Activated T-cell treated with anti-CD3 and anti-CD28 coated beads, Interleukin-2, amount 50 U/mL, for 24 hours (primary cell): ENCODE results near the gene GRXCR2.
"Not testable (repeated sequence)": the region's sequence is repeated elsewhere in the genome, so short reads cannot be mapped to it uniquely, and the experiment has no call there.

Source experiments
- DNase-seq: peaks from one replicate; pipeline ENCODE4 v3.0.0-alpha.2; 2020
- H3K27ac Mint-ChIP-seq: 2 replicates; pipeline ENCODE4 v1.8.0; 2020; ENCODE audit warnings: mild to moderate bottlenecking, mixed read lengths
- H3K27me3 Mint-ChIP-seq: 2 replicates; pipeline ENCODE4 v1.8.0; 2020; ENCODE audit warnings: mixed read lengths
- H3K36me3 Mint-ChIP-seq: 2 replicates; pipeline ENCODE4 v1.8.0; 2020; ENCODE audit warnings: low read depth, mixed read lengths
- H3K4me1 Mint-ChIP-seq: 2 replicates; pipeline ENCODE4 v1.8.0; 2020; ENCODE audit warnings: low read depth, mixed read lengths
- H3K4me3 Mint-ChIP-seq: 2 replicates; pipeline ENCODE4 v1.8.0; 2020; ENCODE audit warnings: mild to moderate bottlenecking, moderate library complexity, mixed read lengths
- H3K9me3 Mint-ChIP-seq: 2 replicates; pipeline ENCODE4 v1.8.0; 2020; ENCODE audit warnings: mixed read lengths

GRXCR2 gene

DNA sequence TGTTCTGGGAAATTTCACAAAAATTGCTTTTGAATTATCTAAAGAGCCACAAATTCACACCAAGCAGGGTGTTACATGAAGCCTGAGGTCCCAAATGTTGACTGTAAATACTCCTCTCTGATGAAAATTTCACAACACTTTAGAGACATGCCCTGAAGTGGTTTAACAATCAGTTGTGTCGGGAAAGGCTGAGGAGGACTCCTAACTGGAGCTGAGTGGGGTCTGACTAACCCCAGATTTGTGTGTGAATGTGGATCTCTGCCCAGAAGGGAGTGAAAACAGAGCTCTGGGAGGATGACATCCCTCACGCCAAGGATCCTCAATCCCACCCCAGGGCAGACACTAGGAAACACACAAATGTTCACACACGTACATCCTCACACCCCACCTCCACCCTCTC, 31.1 kb upstream of the GRXCR2 start:
- Mint-ChIP-seq H3K4me3 (no peak overlapping the region), H3K9me3 (peaks cover 5% of the 10 kb centered on the region), H3K36me3 (no peaks in the 10 kb centered on the region), H3K4me1 (no peaks in the 10 kb centered on the region), H3K27me3 (no peaks in the 10 kb centered on the region), H3K27ac (no peak overlapping the region)
- DNase-seq = no peak

- DNase-seq = no peak
- no peaks in the 10 kb centered on the region for H3K36me3 Mint-ChIP-seq
- no peaks in the 10 kb centered on the region for H3K27me3 Mint-ChIP-seq
- no peak overlapping the region for H3K27ac Mint-ChIP-seq
- no peaks in the 10 kb centered on the region for H3K4me1 Mint-ChIP-seq
- peaks cover 8% of the 10 kb centered on the region for H3K9me3 Mint-ChIP-seq
- no peak overlapping the region for H3K4me3 Mint-ChIP-seq
Observed at GRCh38 chr5:145903113-145903512, 30.3 kb upstream of the GRXCR2 start.

- H3K9me3 Mint-ChIP-seq = peaks cover 8% of the 10 kb centered on the region
- H3K4me3 Mint-ChIP-seq = no peak overlapping the region
- H3K36me3 Mint-ChIP-seq = no peaks in the 10 kb centered on the region
- H3K27me3 Mint-ChIP-seq = no peaks in the 10 kb centered on the region
- DNase-seq = no peak
- H3K27ac Mint-ChIP-seq = no peak overlapping the region
- no peaks in the 10 kb centered on the region for H3K4me1 Mint-ChIP-seq
Observed at GRCh38 chr5:145902421-145902820, 29.6 kb upstream of the GRXCR2 start.

- DNase-seq = no peak
- no peaks in the 10 kb centered on the region for H3K4me1 Mint-ChIP-seq
- no peaks in the 10 kb centered on the region for H3K36me3 Mint-ChIP-seq
- peaks cover 12% of the 10 kb centered on the region for H3K9me3 Mint-ChIP-seq
- H3K4me3 Mint-ChIP-seq = no peak overlapping the region
- H3K27ac Mint-ChIP-seq = no peak overlapping the region
- H3K27me3 Mint-ChIP-seq = peaks cover 5% of the 10 kb centered on the region
Observed at GRCh38 chr5:145898171-145898570, 25.4 kb upstream of the GRXCR2 start.

DNA sequence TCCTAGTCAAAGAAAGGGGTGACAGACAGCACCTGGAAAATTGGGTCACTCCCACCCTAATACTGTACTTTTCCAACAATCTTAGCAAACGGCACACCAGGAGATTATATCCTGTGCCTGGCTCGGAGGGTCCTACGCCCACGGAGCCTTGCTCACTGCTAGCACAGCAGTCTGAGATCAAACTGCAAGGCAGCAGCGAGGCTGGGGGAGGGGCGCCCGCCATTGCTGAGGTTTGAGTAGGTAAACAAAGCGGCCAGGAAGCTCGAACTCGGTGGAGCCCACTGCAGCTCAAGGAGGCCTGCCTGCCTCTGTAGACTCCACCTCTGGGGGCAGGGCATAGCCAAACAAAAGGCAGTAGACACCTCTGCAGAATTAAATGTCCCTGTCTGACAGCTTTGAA, 18.6 kb upstream of the GRXCR2 start:
- H3K4me3 Mint-ChIP-seq, DNase-seq, H3K27ac Mint-ChIP-seq, H3K4me1 Mint-ChIP-seq, H3K36me3 Mint-ChIP-seq: not testable (repeated sequence)
- peaks cover 18% of the 10 kb centered on the region for H3K9me3 Mint-ChIP-seq
- H3K27me3 Mint-ChIP-seq = peaks cover 12% of the 10 kb centered on the region

- peaks cover 14% of the 10 kb centered on the region for H3K9me3 Mint-ChIP-seq
- H3K36me3 Mint-ChIP-seq = no peaks in the 10 kb centered on the region
- H3K4me3 Mint-ChIP-seq = no peak overlapping the region
- peaks cover 18% of the 10 kb centered on the region for H3K27me3 Mint-ChIP-seq
- DNase-seq = no peak
- H3K27ac Mint-ChIP-seq = no peak overlapping the region
- H3K4me1 Mint-ChIP-seq = no peaks in the 10 kb centered on the region
Observed at GRCh38 chr5:145889611-145890010, 16.8 kb upstream of the GRXCR2 start.

DNA sequence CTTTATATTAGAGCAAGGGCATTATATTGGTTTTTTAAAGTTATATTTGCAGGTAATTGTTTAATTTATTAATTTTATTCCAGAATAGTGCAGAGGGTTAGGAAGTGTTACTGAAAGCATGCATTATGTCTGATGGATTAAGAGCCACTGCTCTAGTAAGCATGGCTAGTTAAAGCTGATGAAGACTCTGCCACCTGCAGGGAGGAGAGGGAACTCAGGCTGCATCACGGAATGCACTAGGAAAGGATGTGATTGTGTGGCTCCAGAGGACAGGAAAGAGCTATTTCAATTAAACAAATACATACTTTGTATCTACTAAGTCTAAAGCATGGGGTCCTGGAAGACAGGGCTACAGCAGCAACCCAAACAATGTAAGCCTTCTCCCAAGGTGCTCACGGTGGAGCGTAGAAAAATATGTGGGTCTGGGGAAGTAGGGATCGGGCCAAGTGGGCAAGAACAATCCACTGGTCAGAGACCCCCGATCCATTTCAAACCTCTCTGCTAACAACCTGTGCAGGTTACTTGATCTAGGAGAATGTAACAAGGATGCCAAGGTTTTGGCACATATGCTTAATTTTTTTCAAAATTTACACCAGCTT, 15.3 kb upstream of the GRXCR2 start:
- H3K27me3 Mint-ChIP-seq = peaks cover 14% of the 10 kb centered on the region
- no peaks in the 10 kb centered on the region for H3K4me1 Mint-ChIP-seq
- no peaks in the 10 kb centered on the region for H3K36me3 Mint-ChIP-seq
- no peak overlapping the region for H3K4me3 Mint-ChIP-seq
- no peak overlapping the region for H3K27ac Mint-ChIP-seq
- DNase-seq = no peak
- H3K9me3 Mint-ChIP-seq = peaks cover 14% of the 10 kb centered on the region

GRCh38 chr5:145887217-145887616, 14.4 kb upstream of the GRXCR2 start:
- Mint-ChIP-seq H3K4me3 (no peak overlapping the region), H3K9me3 (peaks cover 16% of the 10 kb centered on the region), H3K27me3 (peaks cover 11% of the 10 kb centered on the region), H3K27ac (no peak overlapping the region), H3K36me3 (no peaks in the 10 kb centered on the region), H3K4me1 (no peaks in the 10 kb centered on the region)
- no peak for DNase-seq

DNA sequence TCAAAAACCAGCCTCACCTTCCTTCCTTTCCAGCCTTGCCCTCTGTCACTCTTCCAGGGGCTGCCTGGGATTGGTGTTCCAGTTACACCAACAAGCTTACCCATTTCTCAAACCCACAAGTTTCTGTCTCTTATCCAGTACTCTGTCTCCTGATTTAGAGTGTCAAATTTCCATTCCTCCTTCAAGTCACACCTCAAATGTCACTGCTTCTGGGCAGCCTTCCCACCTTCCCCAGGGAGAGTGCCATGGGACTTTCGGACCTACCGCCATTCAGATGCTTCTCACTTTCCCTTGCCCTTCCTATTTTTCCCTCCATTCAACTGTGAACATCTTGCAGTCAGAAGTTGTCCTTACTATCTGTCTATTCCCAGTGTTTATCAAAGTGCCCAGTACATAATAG, 2.0 kb upstream of the GRXCR2 start:
- H3K4me1 Mint-ChIP-seq = no peaks in the 10 kb centered on the region
- no peaks in the 10 kb centered on the region for H3K9me3 Mint-ChIP-seq
- no peak overlapping the region for H3K4me3 Mint-ChIP-seq
- H3K27ac Mint-ChIP-seq = no peak overlapping the region
- no peak for DNase-seq
- H3K36me3 Mint-ChIP-seq = no peaks in the 10 kb centered on the region
- peaks cover 36% of the 10 kb centered on the region for H3K27me3 Mint-ChIP-seq

DNA sequence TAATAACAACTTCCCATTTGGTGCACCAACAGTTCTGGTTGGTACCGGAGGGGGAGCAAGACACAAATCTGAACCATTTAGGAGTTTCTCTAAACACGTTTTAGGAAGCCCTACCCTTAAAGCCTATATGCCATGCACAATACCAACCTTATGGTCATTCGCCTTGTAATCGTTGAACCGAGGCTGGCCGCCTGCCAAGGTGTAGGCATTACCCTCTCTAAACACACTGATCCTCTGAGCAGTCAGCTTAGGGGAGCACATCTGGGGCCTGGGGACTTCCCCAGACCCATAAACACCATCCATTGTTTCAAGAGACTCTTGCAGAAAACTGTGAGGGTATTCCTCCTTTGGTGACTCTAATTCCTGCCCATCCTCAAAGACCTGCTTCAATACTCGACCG, 328 bp downstream of the GRXCR2 start:
- no peak overlapping the region for H3K4me3 Mint-ChIP-seq

GRCh38 chr5:145869753-145870152, 3.1 kb downstream of the GRXCR2 start:
- Mint-ChIP-seq H3K27me3 (peaks cover 29% of the 10 kb centered on the region), H3K36me3 (no peaks in the 10 kb centered on the region), H3K27ac (no peak overlapping the region), H3K9me3 (no peaks in the 10 kb centered on the region), H3K4me3 (no peak overlapping the region), H3K4me1 (no peaks in the 10 kb centered on the region)
- DNase-seq = no peak

More for the DNA sequence above, 328 bp downstream of the GRXCR2 start:
- Mint-ChIP-seq H3K4me1 (no peaks in the 10 kb centered on the region), H3K27ac (no peak overlapping the region), H3K36me3 (no peaks in the 10 kb centered on the region), H3K27me3 (peaks cover 27% of the 10 kb centered on the region), H3K9me3 (no peaks in the 10 kb centered on the region)
- DNase-seq = no peak

GRCh38 chr5:145867806-145868205, 5.0 kb downstream of the GRXCR2 start:
- no peaks in the 10 kb centered on the region for H3K36me3 Mint-ChIP-seq
- H3K9me3 Mint-ChIP-seq = peaks cover 3% of the 10 kb centered on the region
- DNase-seq = no peak
- no peaks in the 10 kb centered on the region for H3K4me1 Mint-ChIP-seq
- no peak overlapping the region for H3K27ac Mint-ChIP-seq
- peaks cover 27% of the 10 kb centered on the region for H3K27me3 Mint-ChIP-seq
- H3K4me3 Mint-ChIP-seq = no peak overlapping the region

DNA sequence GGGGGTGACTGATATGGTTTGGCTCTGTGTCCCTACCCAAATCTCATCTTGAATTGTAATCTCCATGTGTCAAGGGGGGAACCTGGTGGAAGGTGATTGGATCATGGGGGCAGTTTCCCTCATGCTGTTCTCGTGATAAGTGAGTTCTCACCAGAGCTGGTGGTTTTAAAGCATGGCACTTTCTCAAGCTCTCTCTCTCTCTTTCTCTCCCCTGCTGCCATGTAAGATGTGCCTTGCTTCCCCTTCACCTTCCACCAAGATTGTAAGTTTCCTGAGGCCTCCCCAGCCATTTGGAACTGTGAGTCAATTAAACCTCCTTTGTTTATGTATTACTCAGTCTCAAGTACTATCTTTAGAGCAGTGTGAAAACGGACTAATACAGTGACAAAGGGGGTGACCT, 8.4 kb downstream of the GRXCR2 start:
- not testable (repeated sequence) for H3K9me3 Mint-ChIP-seq, H3K4me1 Mint-ChIP-seq, H3K36me3 Mint-ChIP-seq, H3K27ac Mint-ChIP-seq, DNase-seq, H3K4me3 Mint-ChIP-seq
- H3K27me3 Mint-ChIP-seq = peaks cover 28% of the 10 kb centered on the region

- Mint-ChIP-seq H3K27ac (no peak overlapping the region), H3K4me1 (no peaks in the 10 kb centered on the region), H3K27me3 (peaks cover 28% of the 10 kb centered on the region)
Observed at GRCh38 chr5:145863003-145863402, 9.8 kb downstream of the GRXCR2 start.

GRCh38 chr5:145859897-145860296, 12.9 kb downstream of the GRXCR2 start:
- peaks cover 4% of the 10 kb centered on the region for H3K4me1 Mint-ChIP-seq
- H3K36me3 Mint-ChIP-seq = no peaks in the 10 kb centered on the region
- H3K27ac Mint-ChIP-seq = no peak overlapping the region
- DNase-seq = no peak
- H3K9me3 Mint-ChIP-seq = peaks cover 3% of the 10 kb centered on the region
- H3K4me3 Mint-ChIP-seq = no peak overlapping the region
- peaks cover 32% of the 10 kb centered on the region for H3K27me3 Mint-ChIP-seq

More at GRCh38 chr5:145863003-145863402, 9.8 kb downstream of the GRXCR2 start:
- Mint-ChIP-seq H3K36me3 (no peaks in the 10 kb centered on the region), H3K4me3 (no peak overlapping the region), H3K9me3 (peaks cover 3% of the 10 kb centered on the region)
- no peak for DNase-seq

DNA sequence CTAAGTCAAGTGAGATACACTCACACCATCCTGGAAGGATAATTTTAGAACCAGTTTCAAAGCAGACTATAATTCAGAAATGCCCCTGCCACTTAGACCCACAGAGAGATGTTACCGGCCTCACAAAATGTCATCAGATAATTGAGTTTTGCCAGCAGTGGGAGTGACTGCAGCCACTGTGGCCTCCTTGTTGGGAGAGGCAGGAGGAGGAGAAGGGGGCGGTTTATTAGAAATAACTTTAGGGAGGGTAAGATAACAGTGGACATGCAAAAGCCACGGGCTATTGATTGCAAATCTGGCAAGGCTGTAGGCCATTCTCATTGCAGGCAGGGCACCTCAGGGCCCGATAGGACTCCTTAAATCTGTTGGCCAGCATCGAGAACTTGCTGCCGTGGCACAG, 13.4 kb downstream of the GRXCR2 start:
- Mint-ChIP-seq H3K36me3 (no peaks in the 10 kb centered on the region), H3K27ac (no peak overlapping the region), H3K4me1 (peaks cover 4% of the 10 kb centered on the region), H3K9me3 (peaks cover 3% of the 10 kb centered on the region), H3K27me3 (peaks cover 28% of the 10 kb centered on the region), H3K4me3 (no peak overlapping the region)
- no peak for DNase-seq
